Kidney (tissue), 14 donors: ENCODE measurements around the gene S100A9. TPM values are rescaled to one million over a fixed set of nuclear protein-coding genes. Genes with fewer than 3 reads are reported as not detected.

ENCODE experiments used
- DNase-seq, 5 donors: peaks; one replicate each; pipeline ENCODE4 v3.0.0-alpha.2; 2013 to 2020
- FAIRE-seq: peaks from 2 replicates; lab custom pipeline; 2012; peaks lifted over from hg19 to GRCh38; lab: Jason Lieb, UNC
- H3K27ac ChIP-seq, 2 donors: one replicate each; pipeline ENCODE4 v1.7.0; 2013; ENCODE audit warnings: low read depth in 2 of 2, low read length in 2 of 2, inconsistent platforms in 1 of 2
- H3K27me3 ChIP-seq: one replicate; pipeline ENCODE4 v1.7.1; 2013; ENCODE audit warnings: low read length, inconsistent platforms; ENCODE audit not compliant: control insufficient read depth, insufficient read depth
- H3K36me3 ChIP-seq, 3 donors: one replicate each; pipeline versions ENCODE4 v1.7.0 to v1.7.1; 2013; ENCODE audit warnings: low read length in 3 of 3, control low read depth in 1 of 3, inconsistent platforms in 1 of 3; ENCODE audit not compliant: insufficient read depth in 3 of 3, control insufficient read depth in 2 of 3
- H3K4me1 ChIP-seq, 3 donors: one replicate each; pipeline versions ENCODE4 v1.7.0 to v1.7.1; 2013; ENCODE audit warnings: low read length in 3 of 3, inconsistent platforms in 1 of 3, low read depth in 1 of 3; ENCODE audit not compliant: control insufficient read depth in 2 of 3, insufficient read depth in 2 of 3
- H3K4me3 ChIP-seq, 3 donors: one replicate each; pipeline versions ENCODE4 v1.7.0 to v1.8.1; 2013; ENCODE audit warnings: low read length in 3 of 3, control low read depth in 1 of 3, inconsistent platforms in 1 of 3
- H3K9ac ChIP-seq, 3 donors: one replicate each; pipeline versions ENCODE4 v1.7.0 to v1.7.1; 2013; ENCODE audit warnings: low read length in 3 of 3, control low read depth in 1 of 3, inconsistent platforms in 1 of 3
- H3K9me3 ChIP-seq, 3 donors: one replicate each; pipeline versions ENCODE4 v1.7.0 to v1.7.1; 2013; ENCODE audit warnings: low read length in 3 of 3, control low read depth in 1 of 3, inconsistent platforms in 1 of 3; ENCODE audit not compliant: control insufficient read depth in 2 of 3, insufficient read depth in 1 of 3
- CTCF ChIP-seq: IDR thresholded peaks from 3 replicates; pipeline ENCODE4 v1.5.1; 2012; ENCODE audit warnings: mild to moderate bottlenecking, moderate library complexity, borderline replicate concordance; ENCODE audit not compliant: insufficient read depth; ENCODE audit errors: extremely low read depth
- intact Hi-C: fragments of 100-400 bp; cut with DNase I; formaldehyde crosslinking; loops from one replicate; pipeline ENCODE4 v1.11.1; 2022
- polyA plus RNA-seq: library from polyadenylated mRNA; stranded (reverse); fragments of 350-450 nt; fragmentation: Illumina TruSeq; extraction: RNeasy Lipid Tissue Mini Kit (QIAGEN cat#74804); gene quantifications from one replicate; pipeline ENCODE4 v1.2.3, GENCODE V29; 2014; ENCODE audit warnings: low read depth, low replicate concordance; ENCODE audit not compliant: insufficient read depth
- total RNA-seq: library from RNA; stranded (reverse); fragmentation: NEBNext Ultra II Directional; extraction: Animal tissue kit (Norgen Biotek cat#: 25700); gene quantifications from one replicate; pipeline ENCODE4 v1.2.1, GENCODE V29; 2021
- donor health status: control.
- donor health status: control.
- donor health status: control.
- donor health status: control.
- donor health status: control.
- donor health status: DM: yes; HTN: yes; CAD: no.
- donor health status: Normal renal cell carcinoma (clear cell type).

S100A9 gene
- total and polyA plus RNA-seq, 2 donors from 2014 or later: 41.9 to 271 TPM

GRCh38 chr1:153392822-153393221, 35.2 kb downstream of the S100A9 start:
- intact Hi-C loops: no loop called here
- FAIRE-seq (no peak), DNase-seq (no peak)
- Histone ChIP-seq H3K4me1 (no peaks in the 10 kb centered on the region), H3K27ac (no peak overlapping the region), H3K27me3 (no peaks in the 10 kb centered on the region), H3K4me3 (no peak overlapping the region), H3K9me3 (no peaks in the 10 kb centered on the region), H3K9ac (no peak overlapping the region), H3K36me3 (no peaks in the 10 kb centered on the region)
- TF ChIP-seq CTCF: no peak

GRCh38 chr1:153393926-153394325, 36.3 kb downstream of the S100A9 start:
- intact Hi-C loops: no loop called here
- no peaks in the 10 kb centered on the region for H3K4me1 ChIP-seq
- no peak overlapping the region for H3K27ac ChIP-seq
- DNase-seq (no peak), FAIRE-seq (no peak)
- no peak overlapping the region for H3K4me3 ChIP-seq
- TF ChIP-seq CTCF: no peak
- no peaks in the 10 kb centered on the region for H3K27me3 ChIP-seq
- H3K9ac ChIP-seq: no peak overlapping the region
- no peaks in the 10 kb centered on the region for H3K9me3 ChIP-seq
- H3K36me3 ChIP-seq: no peaks in the 10 kb centered on the region

- no peak for FAIRE-seq
- H3K4me1 ChIP-seq: no peaks in the 10 kb centered on the region
- no peaks in the 10 kb centered on the region for H3K9me3 ChIP-seq
- H3K9ac ChIP-seq: no peak overlapping the region
- H3K36me3 ChIP-seq: no peaks in the 10 kb centered on the region
- DNase-seq: no peak
- intact Hi-C loops: no loop called here
- H3K27me3 ChIP-seq: no peaks in the 10 kb centered on the region
- TF ChIP-seq CTCF: no peak
- H3K4me3 ChIP-seq: no peak overlapping the region
- no peak overlapping the region for H3K27ac ChIP-seq
Measured at GRCh38 chr1:153394391-153394790, 36.7 kb downstream of the S100A9 start.

- no peak for DNase-seq
Measured at GRCh38 chr1:153395136-153395685, 37.6 kb downstream of the S100A9 start.

More at GRCh38 chr1:153395136-153395685, 37.6 kb downstream of the S100A9 start:
- Histone ChIP-seq H3K4me3 (no peak overlapping the region), H3K36me3 (no peaks in the 10 kb centered on the region), H3K4me1 (no peaks in the 10 kb centered on the region), H3K27ac (no peak overlapping the region), H3K9me3 (no peaks in the 10 kb centered on the region), H3K9ac (no peak overlapping the region), H3K27me3 (no peaks in the 10 kb centered on the region)
- FAIRE-seq: no peak
- intact Hi-C loops: no loop called here
- no peak for TF ChIP-seq CTCF
